SK-N-SH treated with all-trans-retinoic acid at 6 μM for 48 hours (cell line): ENCODE data around the gene ARVCF.

Experiments used
- ATAC-seq: fragments of 200-7000 bp; cut with Tn5 transposase; 3 replicates; pipeline ENCODE4 v1.9.1; 2020; ENCODE audit warnings: mild to moderate bottlenecking, moderate library complexity
- ARNTL ChIP-seq: fragments of 450-650 bp; formaldehyde crosslinking; IDR thresholded peaks from 2 replicates; pipeline ENCODE4 v1.5.0; 2020; ENCODE audit warnings: low read depth, mild to moderate bottlenecking, moderate library complexity, borderline replicate concordance
- BACH2 ChIP-seq: fragments of 250-450 bp; sonication (Bioruptor Pico); IDR thresholded peaks from 2 replicates; pipeline ENCODE4 v1.9.0; 2021; ENCODE audit warnings: mild to moderate bottlenecking, borderline replicate concordance
- CREB5 ChIP-seq: fragments of 250-450 bp; sonication (Bioruptor Pico); IDR thresholded peaks from 2 replicates; pipeline ENCODE4 v1.5.1; 2020; ENCODE audit warnings: low read depth, mild to moderate bottlenecking, moderate library complexity
- CSDC2 ChIP-seq: fragments of 250-450 bp; sonication (Bioruptor Pico); IDR thresholded peaks from 2 replicates; pipeline ENCODE4 v1.5.0; 2020; ENCODE audit warnings: mild to moderate bottlenecking, moderate library complexity
- CSRNP3 ChIP-seq: fragments of 250-450 bp; sonication (Bioruptor Pico); IDR thresholded peaks from 2 replicates; pipeline ENCODE4 v1.5.1; 2021; ENCODE audit warnings: mild to moderate bottlenecking, moderate library complexity
- ESRRG ChIP-seq: fragments of 250-450 bp; sonication (Bioruptor Pico); IDR thresholded peaks from 2 replicates; pipeline ENCODE4 v1.6.1; 2021; ENCODE audit warnings: mild to moderate bottlenecking
- GLIS3 ChIP-seq: fragments of 250-450 bp; sonication (Bioruptor Pico); IDR thresholded peaks from 2 replicates; pipeline ENCODE4 v1.5.0; 2020; ENCODE audit warnings: mild to moderate bottlenecking, moderate library complexity
- ISL1 ChIP-seq: fragments of 250-450 bp; sonication (Bioruptor Pico); IDR thresholded peaks from 2 replicates; pipeline ENCODE4 v2.1.2; 2022; ENCODE audit warnings: mild to moderate bottlenecking, moderate library complexity
- OSR1 ChIP-seq: fragments of 250-450 bp; sonication (Bioruptor Pico); IDR thresholded peaks from 2 replicates; pipeline ENCODE4 v1.8.0; 2022; ENCODE audit warnings: moderate library complexity, mild to moderate bottlenecking, inconsistent platforms
- PATZ1 ChIP-seq: fragments of 250-450 bp; sonication (Bioruptor Pico); IDR thresholded peaks from 2 replicates; pipeline ENCODE4 v1.8.0; 2020; ENCODE audit warnings: mild to moderate bottlenecking, moderate library complexity, borderline replicate concordance
- POU6F1 ChIP-seq: fragments of 250-450 bp; sonication (Bioruptor Pico); IDR thresholded peaks from 2 replicates; pipeline ENCODE4 v1.8.0; 2021; ENCODE audit warnings: low read depth, mild to moderate bottlenecking, moderate library complexity, borderline replicate concordance
- PPARA ChIP-seq: fragments of 250-450 bp; sonication (Bioruptor Pico); IDR thresholded peaks from 2 replicates; pipeline ENCODE4 v1.5.0; 2020; ENCODE audit warnings: mild to moderate bottlenecking, borderline replicate concordance
- RARB ChIP-seq: fragments of 250-450 bp; sonication (Bioruptor Pico); IDR thresholded peaks from 2 replicates; pipeline ENCODE4 v1.8.0; 2021; ENCODE audit warnings: mild to moderate bottlenecking, moderate library complexity
- SNAI2 ChIP-seq: fragments of 250-450 bp; sonication (Bioruptor Pico); IDR thresholded peaks from 2 replicates; pipeline ENCODE4 v1.5.0; 2020; ENCODE audit warnings: mild to moderate bottlenecking, moderate library complexity
- TCF4 ChIP-seq: fragments of 250-450 bp; sonication (Bioruptor Pico); IDR thresholded peaks from 2 replicates; pipeline ENCODE4 v1.8.0; 2021; ENCODE audit warnings: mild to moderate bottlenecking, moderate library complexity, borderline replicate concordance
- TOX ChIP-seq: fragments of 250-450 bp; sonication (Bioruptor Pico); IDR thresholded peaks from 2 replicates; pipeline ENCODE4 v1.8.0; 2021; ENCODE audit warnings: mild to moderate bottlenecking, moderate library complexity, borderline replicate concordance
- ZC3H10 ChIP-seq: fragments of 250-450 bp; sonication (Bioruptor Pico); IDR thresholded peaks from 2 replicates; pipeline ENCODE4 v1.5.1; 2021; ENCODE audit warnings: mild to moderate bottlenecking, moderate library complexity
- ZFP3 ChIP-seq: fragments of 250-450 bp; sonication (Bioruptor Pico); IDR thresholded peaks from 2 replicates; pipeline ENCODE4 v1.5.0; 2020; ENCODE audit warnings: mild to moderate bottlenecking, moderate library complexity
- ZFP30 ChIP-seq: fragments of 450-650 bp; formaldehyde crosslinking; IDR thresholded peaks from 2 replicates; pipeline ENCODE4 v1.5.0; 2022; ENCODE audit warnings: mild to moderate bottlenecking, moderate library complexity
- ZNF565 ChIP-seq: fragments of 450-650 bp; formaldehyde crosslinking; conservative IDR thresholded peaks from 2 replicates; pipeline ENCODE4 v1.5.0; 2020; ENCODE audit warnings: low read depth, mild to moderate bottlenecking, moderate library complexity
- ZNF70 ChIP-seq: fragments of 450-650 bp; formaldehyde crosslinking; IDR thresholded peaks from 2 replicates; pipeline ENCODE4 v1.5.0; 2020; ENCODE audit warnings: mild to moderate bottlenecking, moderate library complexity
- ZNF8 ChIP-seq: fragments of 450-650 bp; formaldehyde crosslinking; IDR thresholded peaks from 2 replicates; pipeline ENCODE4 v1.5.0; 2020; ENCODE audit warnings: mild to moderate bottlenecking, moderate library complexity

Gene ARVCF

GRCh38 chr22:19986011-19986409, 30.6 kb downstream of the ARVCF start:
- ATAC-seq, result no peak
- no peak for TF ChIP-seq POU6F1 (CRISPR knock-in tag)
- TF ChIP-seq OSR1 (CRISPR knock-in tag), result no peak
- TF ChIP-seq BACH2 (CRISPR knock-in tag), result no peak
- no peak for TF ChIP-seq SNAI2 (CRISPR knock-in tag)
- TF ChIP-seq PATZ1 (CRISPR knock-in tag), result no peak
- TF ChIP-seq ESRRG (CRISPR knock-in tag), result no peak
- no peak for TF ChIP-seq ZNF8 (CRISPR knock-in tag)
- no peak for TF ChIP-seq RARB
- no peak for TF ChIP-seq CSDC2 (CRISPR knock-in tag)
- TF ChIP-seq ZC3H10 (CRISPR knock-in tag), result no peak

- no peak for ATAC-seq
- TF ChIP-seq BACH2 (CRISPR knock-in tag) (no peak), POU6F1 (CRISPR knock-in tag) (no peak), RARB (no peak), OSR1 (CRISPR knock-in tag) (no peak), TOX (CRISPR knock-in tag) (no peak), SNAI2 (CRISPR knock-in tag) (no peak), ZNF8 (CRISPR knock-in tag) (no peak), ZNF565 (CRISPR knock-in tag) (no peak), PPARA (CRISPR knock-in tag) (no peak), ZFP30 (CRISPR knock-in tag) (no peak), ESRRG (CRISPR knock-in tag) (no peak), TCF4 (CRISPR knock-in tag) (no peak), ISL1 (CRISPR knock-in tag) (no peak), GLIS3 (CRISPR knock-in tag) (no peak)
These were observed 31.5 kb downstream of the ARVCF start for GRCh38 chr22:19984851-19985811.

GRCh38 chr22:19984201-19984753, 32.3 kb downstream of the ARVCF start:
- peak; percentile 55 for ATAC-seq
- TF ChIP-seq CREB5, result peak; percentile 51; the same call in 1 of the 2 replicates
- TF ChIP-seq RARB, result no peak
- no peak for TF ChIP-seq TCF4 (CRISPR knock-in tag)
- TF ChIP-seq, all 23 proteins: peak for 1

- no peak for ATAC-seq
- TF ChIP-seq ZFP30 (CRISPR knock-in tag), result no peak
- no peak for TF ChIP-seq PATZ1 (CRISPR knock-in tag)
- no peak for TF ChIP-seq SNAI2 (CRISPR knock-in tag)
- TF ChIP-seq ZNF70 (CRISPR knock-in tag), result no peak
- no peak for TF ChIP-seq CSRNP3 (CRISPR knock-in tag)
- TF ChIP-seq GLIS3 (CRISPR knock-in tag), result no peak
- TF ChIP-seq ZNF565 (CRISPR knock-in tag), result no peak
- no peak for TF ChIP-seq ZFP3 (CRISPR knock-in tag)
- TF ChIP-seq RARB, result no peak
- no peak for TF ChIP-seq TOX (CRISPR knock-in tag)
- no peak for TF ChIP-seq ZNF8 (CRISPR knock-in tag)
- no peak for TF ChIP-seq PPARA (CRISPR knock-in tag)
- no peak for TF ChIP-seq OSR1 (CRISPR knock-in tag)
- TF ChIP-seq ARNTL (CRISPR knock-in tag), result no peak
These were observed 32.9 kb downstream of the ARVCF start for GRCh38 chr22:19983741-19984140.
